SK-N-SH treated with all-trans-retinoic acid at 6 μM for 48 hours (cell line): ENCODE data around the gene EPHB4.

Experiments used
- CREB5 ChIP-seq: fragments of 250-450 bp; sonication (Bioruptor Pico); IDR thresholded peaks from 2 replicates; pipeline ENCODE4 v1.5.1; 2020; ENCODE audit warnings: low read depth, mild to moderate bottlenecking, moderate library complexity
- GLIS3 ChIP-seq: fragments of 250-450 bp; sonication (Bioruptor Pico); IDR thresholded peaks from 2 replicates; pipeline ENCODE4 v1.5.0; 2020; ENCODE audit warnings: mild to moderate bottlenecking, moderate library complexity
- PPARA ChIP-seq: fragments of 250-450 bp; sonication (Bioruptor Pico); IDR thresholded peaks from 2 replicates; pipeline ENCODE4 v1.5.0; 2020; ENCODE audit warnings: mild to moderate bottlenecking, borderline replicate concordance
- RARB ChIP-seq: fragments of 250-450 bp; sonication (Bioruptor Pico); IDR thresholded peaks from 2 replicates; pipeline ENCODE4 v1.8.0; 2021; ENCODE audit warnings: mild to moderate bottlenecking, moderate library complexity
- ZC3H10 ChIP-seq: fragments of 250-450 bp; sonication (Bioruptor Pico); IDR thresholded peaks from 2 replicates; pipeline ENCODE4 v1.5.1; 2021; ENCODE audit warnings: mild to moderate bottlenecking, moderate library complexity
- ZNF70 ChIP-seq: fragments of 450-650 bp; formaldehyde crosslinking; IDR thresholded peaks from 2 replicates; pipeline ENCODE4 v1.5.0; 2020; ENCODE audit warnings: mild to moderate bottlenecking, moderate library complexity

- TF ChIP-seq ZC3H10 (no peak), PPARA (CRISPR knock-in tag) (no peak), CREB5 (no peak), GLIS3 (CRISPR knock-in tag) (no peak), ZNF70 (CRISPR knock-in tag) (no peak), RARB (CRISPR knock-in tag) (no peak)
Measured at GRCh38 chr7:100752994-100753393, 74.3 kb downstream of the EPHB4 start.
